Smooth muscle cell (in vitro differentiated cells): Measurements from ENCODE around the gene CHST12. TPM values are rescaled to one million over a fixed set of nuclear protein-coding genes. Genes with fewer than 3 reads are reported as not detected.

Experiments used
- DNase-seq: peaks from one replicate; lab custom pipeline; 2025; ENCODE audit not compliant: unreplicated experiment; lab: John Stamatoyannopoulos, UW
- H2AFZ ChIP-seq: fragments of 200-600 bp; sonication (generic); 2 replicates; pipeline ENCODE4 v1.6.0; 2016; ENCODE audit warnings: antibody characterized with exemption, low read depth, mild to moderate bottlenecking
- H3F3A ChIP-seq: fragments of 200-600 bp; sonication (generic); 2 replicates; pipeline ENCODE4 v1.6.0; 2017; ENCODE audit warnings: antibody characterized with exemption, low read depth
- H3K27ac ChIP-seq: fragments of 200-600 bp; sonication (generic); 2 replicates; pipeline ENCODE4 v1.5.1; 2016; ENCODE audit warnings: low read depth, mild to moderate bottlenecking
- H3K27me3 ChIP-seq: fragments of 200-600 bp; sonication (generic); 2 replicates; pipeline ENCODE4 v1.6.1; 2016; ENCODE audit warnings: low read depth, mild to moderate bottlenecking
- H3K36me3 ChIP-seq: fragments of 200-600 bp; sonication (generic); 2 replicates; pipeline ENCODE4 v1.5.1; 2016; ENCODE audit warnings: low read depth
- H3K4me1 ChIP-seq: fragments of 200-600 bp; sonication (generic); 2 replicates; pipeline ENCODE4 v1.5.1; 2016; ENCODE audit warnings: low read depth
- H3K4me2 ChIP-seq: fragments of 200-600 bp; sonication (generic); 2 replicates; pipeline ENCODE4 v1.6.0; 2016; ENCODE audit warnings: mild to moderate bottlenecking
- H3K4me3 ChIP-seq: fragments of 200-600 bp; sonication (generic); 2 replicates; pipeline ENCODE4 v1.5.1; 2016; ENCODE audit warnings: mild to moderate bottlenecking
- H3K79me2 ChIP-seq: fragments of 200-600 bp; sonication (generic); 2 replicates; pipeline ENCODE4 v1.6.0; 2016; ENCODE audit warnings: low read depth, mild to moderate bottlenecking
- H3K9ac ChIP-seq: fragments of 200-600 bp; sonication (generic); 2 replicates; pipeline ENCODE4 v1.6.0; 2016; ENCODE audit warnings: low read depth
- H3K9me3 ChIP-seq: fragments of 200-600 bp; sonication (generic); replicated peaks from 2 replicates; pipeline ENCODE4 v1.5.1; 2016; ENCODE audit warnings: low read depth
- H4K20me1 ChIP-seq: fragments of 200-600 bp; sonication (generic); 2 replicates; pipeline ENCODE4 v1.6.0; 2016; ENCODE audit warnings: low read depth
- CTCF ChIP-seq: fragments of 200-600 bp; sonication (generic); IDR thresholded peaks from 2 replicates; pipeline ENCODE4 v1.5.1; 2017; ENCODE audit warnings: borderline replicate concordance, mild to moderate bottlenecking, antibody characterized with exemption; ENCODE audit not compliant: insufficient read depth, poor library complexity, severe bottlenecking
- WGBS: methylation state at CpG from one replicate; pipeline ENCODE4 v1.1.7; 2016; ENCODE audit warnings: low lambda C conversion rate; 5-methylcytosine and 5-hydroxymethylcytosine counted together
- polyA plus RNA-seq: library from polyadenylated mRNA; unstranded; fragments of >200 nt; fragmentation: Nextera tagmentation; extraction: Ambion mirVana; gene quantifications from 2 replicates; pipeline ENCODE4 v1.2.1, GENCODE V29; 2016
- total RNA-seq: library from RNA; depleted of rRNA; stranded (reverse); fragments of >200 nt; gene quantifications from 2 replicates; pipeline ENCODE4 v1.2.3, GENCODE V29; 2014

Gene CHST12
- total and polyA plus RNA-seq, 2 experiments from 2014 or later = 10.1 to 19.7 TPM

- H3K79me2 ChIP-seq = no peaks in the 10 kb centered on the region
- 95% methylated on average over 12 of the region's 12 CpGs for WGBS
- no peaks in the 10 kb centered on the region for H3K36me3 ChIP-seq
- TF ChIP-seq CTCF = no peak
- no peak overlapping the region for H3K4me3 ChIP-seq
- H3K9ac ChIP-seq = no peak overlapping the region
- no peak for DNase-seq
- no peaks in the 10 kb centered on the region for H3K27me3 ChIP-seq
- H3K4me1 ChIP-seq = peaks cover 11% of the 10 kb centered on the region
- no peak overlapping the region for H3K27ac ChIP-seq
- no peak overlapping the region for H3K4me2 ChIP-seq
- no peaks in the 10 kb centered on the region for H4K20me1 ChIP-seq
- H3F3A ChIP-seq = no peaks in the 10 kb centered on the region
- no peak overlapping the region for H2AFZ ChIP-seq
- no peaks in the 10 kb centered on the region for H3K9me3 ChIP-seq
Observed at GRCh38 chr7:2473496-2474180, 70.2 kb downstream of the CHST12 start.

GRCh38 chr7:2474224-2474623, 70.8 kb downstream of the CHST12 start:
- no peak overlapping the region for H3K4me2 ChIP-seq

GRCh38 chr7:2474813-2475677, 71.6 kb downstream of the CHST12 start:
- no peak for TF ChIP-seq CTCF
- Histone ChIP-seq H3K79me2 (no peaks in the 10 kb centered on the region), H3K9me3 (no peaks in the 10 kb centered on the region), H3K4me2 (no peak overlapping the region), H2AFZ (no peak overlapping the region), H3F3A (no peaks in the 10 kb centered on the region), H3K27ac (no peak overlapping the region), H3K36me3 (no peaks in the 10 kb centered on the region), H4K20me1 (no peaks in the 10 kb centered on the region), H3K9ac (no peak overlapping the region), H3K4me1 (peaks cover 15% of the 10 kb centered on the region), H3K27me3 (no peaks in the 10 kb centered on the region), H3K4me3 (no peak overlapping the region)
- 90% methylated on average over 28 of the region's 28 CpGs for WGBS
- DNase-seq = no peak

More at GRCh38 chr7:2474224-2474623, 70.8 kb downstream of the CHST12 start:
- TF ChIP-seq CTCF = no peak
- Histone ChIP-seq H3K9ac (no peak overlapping the region), H3K4me3 (no peak overlapping the region), H3F3A (no peaks in the 10 kb centered on the region), H4K20me1 (no peaks in the 10 kb centered on the region), H3K27me3 (no peaks in the 10 kb centered on the region), H3K4me1 (peaks cover 11% of the 10 kb centered on the region), H3K36me3 (no peaks in the 10 kb centered on the region), H3K9me3 (no peaks in the 10 kb centered on the region), H3K79me2 (no peaks in the 10 kb centered on the region), H3K27ac (no peak overlapping the region), H2AFZ (no peak overlapping the region)
- WGBS = 69% methylated on average over 3 of the region's 15 CpGs
- DNase-seq = no peak
